HCT116 (cell line): ENCODE measurements around the gene UTP14A. TPM values are rescaled to one million over a fixed set of nuclear protein-coding genes. Genes with fewer than 3 reads are reported as not detected.

Experiments used
- ATAC-seq: fragments of 200-7000 bp; cut with Tn5 transposase; 2 replicates; pipeline ENCODE4 v1.9.1; 2020; ENCODE audit warnings: mild to moderate bottlenecking, moderate library complexity
- BruUV-seq: library from RNA; stranded (reverse); fragments of 400-500 nt; replicated peaks from 2 replicates; lab custom pipeline; 2021; lab: Mats Ljungman, UMichigan
- CTCF ChIA-PET: fragments of 300-600 bp; sonication (Branson Sonifier 250); formaldehyde crosslinking; loops from one replicate; lab custom pipeline; 2021; ENCODE audit warnings: antibody characterized with exemption; lab: Charles Lee
- POLR2A ChIA-PET: fragments of 300-600, 350-600 bp; sonication (Branson Sonifier 250); formaldehyde crosslinking; loops from one replicate; lab custom pipeline; 2021; ENCODE audit warnings: antibody characterized with exemption; lab: Charles Lee
- RAD21 ChIA-PET, 2 experiments: fragments of 300-600 bp; sonication (Branson Sonifier 250); formaldehyde crosslinking; loops; one replicate each; lab custom pipeline; 2023; ENCODE audit warnings: low total read pairs in 2 of 2; ENCODE audit not compliant: uncharacterized antibody in 2 of 2, unreplicated experiment in 2 of 2, low non-redundant PET in 1 of 2; lab: Charles Lee
- DNase-seq: peaks from one replicate; pipeline ENCODE4 v3.0.0-alpha.2; 2010; ENCODE audit warnings: low read depth, low spot score
- H2AFZ ChIP-seq: fragments of 200-600 bp; shearing (Covaris generic), sonication (generic); 2 replicates; pipeline ENCODE4 v1.6.1; 2017; ENCODE audit warnings: low read depth, mixed run types, mixed read lengths, antibody characterized with exemption, low read length; ENCODE audit not compliant: poor library complexity, severe bottlenecking
- H3K27ac ChIP-seq: 2 replicates; pipeline ENCODE4 v1.5.1; 2012; ENCODE audit warnings: low read depth, low read length
- H3K27me3 ChIP-seq: fragments of 200-600 bp; sonication (generic); 2 replicates; pipeline ENCODE4 v1.6.1; 2016; ENCODE audit warnings: mixed run types, low read length, mixed read lengths; ENCODE audit not compliant: insufficient read depth
- H3K36me3 ChIP-seq, 2 experiments: fragments of 200-500 bp in 1 of 2; fragments of 200-600 bp in 1 of 2; sonication (Bioruptor generic) in 1 of 2; sonication (generic) in 1 of 2; 2 replicates each; pipeline versions ENCODE4 v1.5.1 to v1.6.1; 2014 to 2016; ENCODE audit warnings: low read length in 2 of 2, inconsistent platforms in 1 of 2, mixed read lengths in 1 of 2, mixed run types in 1 of 2; ENCODE audit not compliant: insufficient read depth in 2 of 2, control insufficient read depth in 1 of 2
- H3K4me1 ChIP-seq, 2 experiments: fragments of 200-600 bp in 1 of 2; sonication (generic) in 1 of 2; 2 replicates each; pipeline versions ENCODE4 v1.5.1 to v1.6.1; 2012 to 2017; ENCODE audit warnings: low read length in 2 of 2, inconsistent platforms in 1 of 2, mild to moderate bottlenecking in 1 of 2, mixed read lengths in 1 of 2, mixed run types in 1 of 2, moderate library complexity in 1 of 2; ENCODE audit not compliant: insufficient read depth in 2 of 2, control insufficient read depth in 1 of 2
- H3K4me2 ChIP-seq: fragments of 200-600 bp; sonication (generic); 2 replicates; pipeline ENCODE4 v1.6.1; 2017; ENCODE audit warnings: mixed run types, low read length, mixed read lengths
- H3K4me3 ChIP-seq, 2 experiments: fragments of 200-600 bp in 1 of 2; sonication (generic) in 1 of 2; replicated peaks in 1 of 2; 2 replicates each; pipeline ENCODE4 v1.5.1; 2011 to 2016; ENCODE audit warnings: low read length in 2 of 2, control low read depth in 1 of 2, low read depth in 1 of 2, mild to moderate bottlenecking in 1 of 2, mixed read lengths in 1 of 2, mixed run types in 1 of 2
- H3K79me2 ChIP-seq: fragments of 200-600 bp; sonication (generic); 2 replicates; pipeline ENCODE4 v1.6.1; 2017; ENCODE audit warnings: mild to moderate bottlenecking, mixed run types, low read length, moderate library complexity, mixed read lengths; ENCODE audit not compliant: insufficient read depth
- H3K9ac ChIP-seq: fragments of 200-600 bp; sonication (generic); 2 replicates; pipeline ENCODE4 v1.6.1; 2016; ENCODE audit warnings: low read length, mixed read lengths
- H3K9me2 ChIP-seq: fragments of 200-600 bp; sonication (generic), shearing (Covaris generic); 2 replicates; pipeline ENCODE4 v1.6.1; 2017; ENCODE audit warnings: mixed run types, mild to moderate bottlenecking, moderate library complexity; ENCODE audit not compliant: insufficient read depth
- H3K9me3 ChIP-seq, 2 experiments: fragments of 200-500 bp in 1 of 2; fragments of 200-600 bp in 1 of 2; sonication (Bioruptor generic) in 1 of 2; sonication (generic) in 1 of 2; 2 replicates each; pipeline ENCODE4 v1.6.1; 2014 to 2017; ENCODE audit warnings: low read length in 2 of 2, mixed read lengths in 2 of 2, inconsistent platforms in 1 of 2, low read depth in 1 of 2, mild to moderate bottlenecking in 1 of 2, mixed run types in 1 of 2, moderate library complexity in 1 of 2; ENCODE audit not compliant: control insufficient read depth in 1 of 2, insufficient read depth in 1 of 2
- H4K20me1 ChIP-seq: fragments of 200-600 bp; sonication (generic), shearing (Covaris generic); 2 replicates; pipeline ENCODE4 v1.6.1; 2017; ENCODE audit warnings: mixed run types, mild to moderate bottlenecking, moderate library complexity; ENCODE audit not compliant: insufficient read depth
- CBX3 ChIP-seq: IDR thresholded peaks from 2 replicates; pipeline ENCODE4 v1.6.1; 2012; ENCODE audit warnings: low read depth
- CEBPB ChIP-seq: IDR thresholded peaks from 2 replicates; pipeline ENCODE4 v1.6.1; 2012; ENCODE audit warnings: low read depth
- EGR1 ChIP-seq: IDR thresholded peaks from 2 replicates; pipeline ENCODE4 v1.6.1; 2012; ENCODE audit warnings: low read depth
- EZH2 ChIP-seq: fragments of 200-600 bp; sonication (generic); IDR thresholded peaks from 2 replicates; pipeline ENCODE4 v1.6.1; 2017; ENCODE audit warnings: antibody characterized with exemption, mixed run types
- FOSL1 ChIP-seq: IDR thresholded peaks from 2 replicates; pipeline ENCODE4 v1.6.1; 2012; ENCODE audit warnings: low read depth
- JUND ChIP-seq: IDR thresholded peaks from 2 replicates; pipeline ENCODE4 v1.6.1; 2012
- RAD21 ChIP-seq: IDR thresholded peaks from 2 replicates; pipeline ENCODE4 v1.6.1; 2012; ENCODE audit warnings: low read depth, mild to moderate bottlenecking
- SIN3A ChIP-seq: IDR thresholded peaks from 2 replicates; pipeline ENCODE4 v1.6.1; 2012; ENCODE audit warnings: low read depth
- TCF7L2 ChIP-seq: IDR thresholded peaks from 2 replicates; pipeline ENCODE4 v1.7.0; 2011; ENCODE audit warnings: borderline replicate concordance, inconsistent platforms; ENCODE audit not compliant: insufficient read depth, insufficient read length; ENCODE audit errors: extremely low read depth
- YY1 ChIP-seq: IDR thresholded peaks from 2 replicates; pipeline ENCODE4 v1.6.1; 2011; ENCODE audit warnings: low read length, low read depth, moderate library complexity, mild to moderate bottlenecking; ENCODE audit not compliant: insufficient replicate concordance; ENCODE audit errors: extremely low read depth
- intact Hi-C: fragments of 100-400 bp; cut with micrococcal nuclease; formaldehyde crosslinking; loops from 2 replicates; pipeline ENCODE4 v1.10.0; 2022
- total RNA-seq: library from RNA; stranded (reverse); gene quantifications from one replicate; pipeline ENCODE4 v1.2.1, GENCODE V29; 2021; ENCODE audit not compliant: unreplicated experiment

UTP14A gene
- total RNA-seq, 1 experiment from 2014 or later = 28.3 TPM

DNA sequence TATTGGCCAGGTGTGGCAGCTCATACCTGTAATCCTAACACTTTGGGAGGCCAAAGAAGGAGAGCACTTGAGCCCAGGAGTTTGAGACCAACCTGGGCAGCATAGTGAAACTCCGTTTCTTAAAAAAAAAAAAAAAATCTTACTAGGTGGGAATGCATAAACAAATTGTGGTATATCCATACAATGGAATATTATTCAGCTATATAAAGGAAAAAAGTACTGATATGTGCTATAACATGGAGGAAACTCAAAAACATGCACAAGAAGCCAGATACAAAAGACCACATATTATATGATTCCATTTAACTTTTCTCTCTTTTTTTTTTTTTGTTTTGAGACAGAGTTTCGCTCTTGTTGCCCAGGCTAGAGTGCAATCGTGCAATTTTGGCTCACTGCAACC, 63.0 kb downstream of the UTP14A start (continued):
- TF ChIP-seq RAD21 (no peak), JUND (no peak)
- TF ChIP-seq, all 23 proteins: peak for 0

DNA sequence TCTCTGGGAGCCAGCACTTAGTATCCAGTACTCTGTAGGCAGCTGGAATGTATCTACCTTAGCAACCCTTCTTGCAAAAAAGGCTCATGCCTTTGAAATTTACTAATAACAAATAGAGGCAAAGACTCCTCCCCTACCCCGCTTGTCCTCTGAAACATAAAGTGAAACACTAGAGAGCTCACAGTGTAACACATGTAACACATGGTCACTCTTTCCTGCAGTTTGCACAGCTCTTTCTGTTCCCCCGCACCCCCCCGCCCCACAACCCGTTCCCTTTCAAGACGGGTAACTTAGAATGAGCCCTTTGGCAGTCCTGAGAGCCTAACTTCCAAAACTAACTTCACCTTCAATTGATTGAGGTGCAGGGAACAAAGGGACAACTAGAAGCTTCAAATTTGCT, 70.5 kb downstream of the UTP14A start:
- H3K27ac ChIP-seq = no peak overlapping the region
- H3K4me2 ChIP-seq = no peak overlapping the region
- no peaks in the 10 kb centered on the region for H3K36me3 ChIP-seq
- H3K4me3 ChIP-seq = no peak overlapping the region
- H3K4me1 ChIP-seq = no peaks in the 10 kb centered on the region; a peak in 1 of 4 replicates
- ChIA-PET CTCF (no interaction called here), RAD21 (no interaction called here), POLR2A (no interaction called here)
- no peaks in the 10 kb centered on the region for H3K79me2 ChIP-seq
- no TSS peak for BruUV-seq
- no peak overlapping the region for H3K9ac ChIP-seq
- H3K9me2 ChIP-seq = no peaks in the 10 kb centered on the region
- ATAC-seq = no peak
- H3K9me3 ChIP-seq = no peaks in the 10 kb centered on the region
- no peak for DNase-seq
- no peaks in the 10 kb centered on the region for H3K27me3 ChIP-seq
- no peak overlapping the region for H2AFZ ChIP-seq
- no peaks in the 10 kb centered on the region for H4K20me1 ChIP-seq
- TF ChIP-seq SIN3A (no peak), FOSL1 (no peak), EGR1 (no peak), CEBPB (no peak), TCF7L2 (no peak), CBX3 (no peak), YY1 (no peak), EZH2 (no peak)
- intact Hi-C loops = no loop called here

Other genes with a start within 250 kb of the UTP14A start
- gene XPNPEP2, start 167.2 kb upstream of the UTP14A start, total RNA-seq = not detected
- gene SASH3, start 126.2 kb upstream of the UTP14A start, total RNA-seq = 0.42 TPM
- gene ZDHHC9, start 62.3 kb upstream of the UTP14A start, total RNA-seq = 18.9 TPM
- 30.8 TPM for gene BCORL1, start 76.5 kb downstream of the UTP14A start, total RNA-seq
- gene ELF4, start 204.3 kb downstream of the UTP14A start, total RNA-seq = 19.2 TPM